Measurements from ENCODE around the gene DCLK1. TPM values are rescaled to one million over a fixed set of nuclear protein-coding genes. Genes with fewer than 3 reads are reported as not detected.
A peak's percentile ranks its signal among the peaks of the same experiment; 100 is the strongest.

The DCLK1 gene
- total and polyA plus RNA-seq, 8 donors, result 10.5 to 20.5 (median 12.8) TPM

DNA sequence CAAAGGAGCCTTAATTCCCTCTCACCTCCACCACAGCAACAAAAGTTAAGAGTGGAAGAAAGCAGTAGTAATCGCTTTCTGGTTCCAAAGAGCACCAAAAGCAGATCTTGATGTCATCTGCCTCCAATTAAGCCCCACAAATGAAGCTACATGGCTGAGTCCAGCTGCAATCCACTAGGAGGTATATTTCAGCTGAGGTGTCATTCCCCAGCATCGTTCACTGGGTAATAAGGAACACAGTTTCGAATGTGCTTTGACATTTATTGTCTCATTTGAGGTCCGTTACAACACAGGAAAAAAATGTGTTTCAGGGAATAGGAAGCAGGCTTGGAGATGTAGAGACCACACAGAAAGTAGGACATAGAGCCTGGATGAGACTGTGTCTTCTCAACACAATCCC lies 190.4 kb downstream of the DCLK1 start:
- intact Hi-C loops (cut with DNase I), result no loop called here
- no peaks in the 10 kb centered on the region for H3K36me3 ChIP-seq
- H3K27me3 ChIP-seq, result no peaks in the 10 kb centered on the region
- no peaks in the 10 kb centered on the region for H3K4me1 ChIP-seq
- TF ChIP-seq, protein P1, sequence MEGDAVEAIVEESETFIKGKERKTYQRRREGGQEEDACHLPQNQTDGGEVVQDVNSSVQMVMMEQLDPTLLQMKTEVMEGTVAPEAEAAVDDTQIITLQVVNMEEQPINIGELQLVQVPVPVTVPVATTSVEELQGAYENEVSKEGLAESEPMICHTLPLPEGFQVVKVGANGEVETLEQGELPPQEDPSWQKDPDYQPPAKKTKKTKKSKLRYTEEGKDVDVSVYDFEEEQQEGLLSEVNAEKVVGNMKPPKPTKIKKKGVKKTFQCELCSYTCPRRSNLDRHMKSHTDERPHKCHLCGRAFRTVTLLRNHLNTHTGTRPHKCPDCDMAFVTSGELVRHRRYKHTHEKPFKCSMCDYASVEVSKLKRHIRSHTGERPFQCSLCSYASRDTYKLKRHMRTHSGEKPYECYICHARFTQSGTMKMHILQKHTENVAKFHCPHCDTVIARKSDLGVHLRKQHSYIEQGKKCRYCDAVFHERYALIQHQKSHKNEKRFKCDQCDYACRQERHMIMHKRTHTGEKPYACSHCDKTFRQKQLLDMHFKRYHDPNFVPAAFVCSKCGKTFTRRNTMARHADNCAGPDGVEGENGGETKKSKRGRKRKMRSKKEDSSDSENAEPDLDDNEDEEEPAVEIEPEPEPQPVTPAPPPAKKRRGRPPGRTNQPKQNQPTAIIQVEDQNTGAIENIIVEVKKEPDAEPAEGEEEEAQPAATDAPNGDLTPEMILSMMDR (IDR thresholded peaks at IDR 0.05), result no peak
- no peak overlapping the region for H3K27ac ChIP-seq
- no peak overlapping the region for H3K4me3 ChIP-seq
- H3K9me3 ChIP-seq, result peaks cover 0 to 10% of the 10 kb centered on the region in 2 donors
- no peak for ATAC-seq
- no peak for DNase-seq

DNA sequence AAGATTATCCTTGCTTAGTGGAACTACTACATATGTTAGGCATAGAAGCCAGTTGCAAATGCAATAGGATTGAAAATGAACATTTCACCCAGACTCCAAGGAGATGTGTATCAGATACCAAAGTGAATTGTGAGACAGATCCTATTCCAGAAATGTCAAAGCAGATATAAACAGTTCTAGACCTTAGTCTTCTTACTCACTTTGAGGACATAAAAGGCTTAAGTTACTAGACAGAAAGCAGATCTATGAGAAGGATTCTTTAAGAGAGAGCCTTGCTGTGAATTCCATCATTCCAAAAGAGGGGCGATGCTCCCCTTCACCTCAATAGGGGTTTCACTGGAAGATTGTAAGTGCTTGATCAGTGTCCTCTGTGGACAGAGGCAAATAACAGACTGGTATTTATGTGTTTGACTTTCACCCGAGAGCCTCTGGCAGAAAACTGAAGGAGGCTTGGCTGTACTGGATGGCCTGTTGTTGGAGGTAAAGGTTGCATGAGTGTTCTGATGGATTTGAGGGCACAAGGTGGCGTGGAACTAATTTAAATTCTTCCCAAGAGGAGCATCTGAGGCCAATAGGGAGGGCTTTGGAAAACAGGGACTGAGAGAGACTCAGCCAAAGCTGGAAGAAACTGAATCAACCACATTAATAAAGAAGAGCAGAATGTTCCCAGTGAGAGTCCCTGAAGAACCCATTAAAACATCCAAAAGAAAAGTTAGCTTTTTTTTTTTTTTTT lies 194.8 kb downstream of the DCLK1 start:
- no peak overlapping the region for H3K4me3 ChIP-seq
- DNase-seq, result no peak
- H3K4me1 ChIP-seq, result no peaks in the 10 kb centered on the region
- no peaks in the 10 kb centered on the region for H3K27me3 ChIP-seq
- no peak for ATAC-seq
- H3K27ac ChIP-seq, result no peak overlapping the region
- H3K9me3 ChIP-seq, result peaks cover 0 to 6% of the 10 kb centered on the region in 2 donors
- intact Hi-C loops (cut with DNase I), result no loop called here
- H3K36me3 ChIP-seq, result no peaks in the 10 kb centered on the region
- TF ChIP-seq, protein P1 (IDR thresholded peaks at IDR 0.05), result no peak

DNA sequence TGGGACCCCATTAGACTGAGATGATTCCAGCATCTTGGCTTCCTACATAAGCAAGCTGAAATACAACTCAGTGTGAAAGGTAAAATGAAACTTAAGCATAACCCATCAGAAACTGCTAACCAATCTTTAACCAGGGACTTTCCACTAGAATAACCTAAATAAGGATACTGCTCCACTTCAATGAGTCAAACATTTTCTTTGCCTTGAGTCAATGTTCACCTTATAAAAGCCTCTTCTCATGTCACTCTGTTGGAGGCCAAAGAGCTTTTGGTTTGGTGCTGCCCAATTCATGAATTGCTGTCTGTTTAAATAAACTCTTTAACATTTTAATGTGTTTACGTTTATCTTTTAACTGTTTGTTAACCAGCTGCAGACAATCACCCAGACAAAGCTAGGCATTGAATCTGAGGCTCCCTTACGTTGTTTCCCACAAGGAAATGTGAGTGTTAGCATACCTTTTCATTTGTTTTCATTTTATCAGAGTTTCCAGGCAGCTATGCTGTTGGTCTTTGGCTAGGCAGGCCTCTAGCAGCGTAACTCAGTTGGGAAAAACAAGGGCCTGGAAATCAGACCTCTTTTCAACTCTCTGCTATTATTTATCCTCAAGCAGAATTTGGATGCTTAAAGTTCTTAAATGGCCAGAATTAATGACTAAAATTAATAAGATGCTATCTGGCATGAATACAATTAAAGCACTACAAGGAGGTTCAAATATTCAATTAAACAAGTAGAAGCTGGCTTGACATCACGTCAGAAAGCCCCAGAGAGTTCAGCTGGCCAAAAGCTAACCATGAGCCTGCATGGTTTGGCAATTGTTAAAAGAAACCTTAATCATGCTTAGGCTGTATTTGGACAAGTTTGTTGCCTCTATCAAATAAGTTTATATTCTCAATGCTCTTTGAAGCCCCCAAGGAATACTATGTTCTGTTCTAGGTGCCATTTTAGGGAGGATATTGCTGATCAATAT lies 200.2 kb downstream of the DCLK1 start:
- Histone ChIP-seq H3K4me1 (no peaks in the 10 kb centered on the region), H3K27ac (no peak overlapping the region)
- ATAC-seq, result no peak

DNA sequence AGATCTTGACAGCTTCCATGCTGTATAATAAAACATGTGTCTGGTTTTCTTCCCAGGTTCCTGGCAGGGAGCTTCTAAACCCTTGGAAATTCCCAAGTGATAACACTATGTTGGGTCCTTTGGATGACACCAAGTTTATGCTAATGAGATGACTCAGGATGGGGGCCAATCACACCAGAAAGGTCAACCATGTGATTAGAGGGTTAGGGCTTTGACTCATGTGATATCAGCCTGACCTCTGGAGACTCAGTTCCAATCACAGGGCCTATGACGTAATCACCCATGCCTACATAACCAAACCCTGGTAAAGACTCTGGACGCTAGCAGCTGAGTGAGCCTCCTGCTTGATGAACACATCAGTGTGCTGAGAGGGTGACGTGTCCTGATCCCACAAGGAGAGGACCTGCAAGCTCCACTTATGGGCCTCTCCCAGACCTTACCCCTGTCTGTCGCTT lies 203.6 kb downstream of the DCLK1 start:
- intact Hi-C loops (cut with DNase I), result no loop called here
- no peaks in the 10 kb centered on the region for H3K4me1 ChIP-seq
- no peaks in the 10 kb centered on the region for H3K27me3 ChIP-seq
- ATAC-seq (peak; percentile 39), DNase-seq (no peak)
- H3K27ac ChIP-seq, result peak overlapping the region in 1 of 2 donors; percentile 41
- peaks cover 0 to 3% of the 10 kb centered on the region in 2 donors for H3K9me3 ChIP-seq
- H3K36me3 ChIP-seq, result no peaks in the 10 kb centered on the region
- TF ChIP-seq, protein P1 (IDR thresholded peaks at IDR 0.05), result no peak
- H3K4me3 ChIP-seq, result no peak overlapping the region

More for the DNA sequence above, 200.2 kb downstream of the DCLK1 start:
- Histone ChIP-seq H3K4me3 (no peak overlapping the region), H3K9me3 (peaks cover 0 to 6% of the 10 kb centered on the region in 2 donors), H3K36me3 (no peaks in the 10 kb centered on the region), H3K27me3 (no peaks in the 10 kb centered on the region)
- no peak for DNase-seq
- TF ChIP-seq, protein P1 (IDR thresholded peaks at IDR 0.05), result no peak
- intact Hi-C loops (cut with DNase I), result no loop called here

All from left lung (tissue), 10 donors.